Mesodermal cell (in vitro differentiated cells): ENCODE results near the gene CDC42EP4.
A peak's percentile ranks its signal among the peaks of the same experiment; 100 is the strongest.
"Not testable (repeated sequence)": the region's sequence is repeated elsewhere in the genome, so short reads cannot be mapped to it uniquely, and the experiment has no call there.

Source experiments
- H3K27ac ChIP-seq: 2 replicates; pipeline ENCODE4 v1.7.0; 2013; ENCODE audit warnings: mild to moderate bottlenecking, low read depth, low read length, moderate library complexity; ENCODE audit not compliant: severe bottlenecking
- H3K36me3 ChIP-seq: 2 replicates; pipeline ENCODE4 v1.7.1; 2013; ENCODE audit warnings: mild to moderate bottlenecking, low read length, moderate library complexity; ENCODE audit not compliant: control insufficient read depth, insufficient read depth
- H3K4me1 ChIP-seq: one replicate; pipeline ENCODE4 v1.7.1; 2013; ENCODE audit warnings: mild to moderate bottlenecking, low read length; ENCODE audit not compliant: insufficient read depth, control insufficient read depth, poor library complexity, severe bottlenecking
- H3K4me3 ChIP-seq: 2 replicates; pipeline ENCODE4 v1.7.0; 2013; ENCODE audit warnings: low read length, control low read depth, mild to moderate bottlenecking; ENCODE audit not compliant: insufficient read depth, poor library complexity, severe bottlenecking; ENCODE audit errors: extremely low read depth
- H3K9me3 ChIP-seq: 2 replicates; pipeline ENCODE4 v1.7.1; 2013; ENCODE audit warnings: mild to moderate bottlenecking, low read length, moderate library complexity; ENCODE audit not compliant: control insufficient read depth
- WGBS, 2 experiments: methylation state at CpG; one replicate each; pipeline ENCODE4 v1.1.5; 2013; ENCODE audit warnings: missing lambda C conversion rate in 2 of 2; ENCODE audit not compliant: insufficient coverage in 2 of 2; 5-methylcytosine and 5-hydroxymethylcytosine counted together

Gene CDC42EP4

GRCh38 chr17:73319766-73320165, 8.0 kb upstream of the CDC42EP4 start:
- no peak overlapping the region for H3K27ac ChIP-seq
- no peak overlapping the region for H3K4me3 ChIP-seq
- H3K4me1 ChIP-seq, result peaks cover 24% of the 10 kb centered on the region
- no peaks in the 10 kb centered on the region for H3K36me3 ChIP-seq
- H3K9me3 ChIP-seq, result peaks cover 3% of the 10 kb centered on the region
- WGBS, 2 experiments, result 79 to 100% methylated on average over 2 of the region's 3 CpGs

- Histone ChIP-seq H3K27ac (no peak overlapping the region), H3K36me3 (no peaks in the 10 kb centered on the region), H3K4me3 (no peak overlapping the region), H3K4me1 (peaks cover 14% of the 10 kb centered on the region), H3K9me3 (peaks cover 3% of the 10 kb centered on the region)
- 29 to 49% methylated on average over 4 of the region's 5 CpGs for WGBS, 2 experiments
Observed at GRCh38 chr17:73318836-73319235, 7.0 kb upstream of the CDC42EP4 start.

- Histone ChIP-seq H3K9me3 (peaks cover 3% of the 10 kb centered on the region), H3K36me3 (no peaks in the 10 kb centered on the region), H3K4me3 (no peak overlapping the region), H3K27ac (no peak overlapping the region), H3K4me1 (peaks cover 10% of the 10 kb centered on the region)
- WGBS, 2 experiments, result 87 to 96% methylated on average over 6 to 8 of the region's 8 CpGs
Observed at GRCh38 chr17:73318427-73318813, 6.6 kb upstream of the CDC42EP4 start.

- peaks cover 2% of the 10 kb centered on the region for H3K9me3 ChIP-seq
- H3K36me3 ChIP-seq, result no peaks in the 10 kb centered on the region
- 87 to 89% methylated on average over 9 of the region's 9 CpGs for WGBS, 2 experiments
- H3K27ac ChIP-seq, result no peak overlapping the region
- H3K4me1 ChIP-seq, result peaks cover 8% of the 10 kb centered on the region
- H3K4me3 ChIP-seq, result no peak overlapping the region
Observed at GRCh38 chr17:73317513-73318426, 6.0 kb upstream of the CDC42EP4 start.

- H3K9me3 ChIP-seq, result no peaks in the 10 kb centered on the region
- whole genome bisulfite sequencing, 2 experiments, result 79% methylated on average over 6 to 7 of the region's 8 CpGs
- H3K4me1 ChIP-seq, result peaks cover 11% of the 10 kb centered on the region
- H3K27ac ChIP-seq, result no peak overlapping the region
- H3K36me3 ChIP-seq, result no peaks in the 10 kb centered on the region
- H3K4me3 ChIP-seq, result no peak overlapping the region
Observed at GRCh38 chr17:73316919-73317505, 5.2 kb upstream of the CDC42EP4 start.

GRCh38 chr17:73315471-73315870, 3.7 kb upstream of the CDC42EP4 start:
- H3K9me3 ChIP-seq, result no peaks in the 10 kb centered on the region
- H3K4me3 ChIP-seq, result no peak overlapping the region
- WGBS, 2 experiments, result 61 to 92% methylated on average over 2 to 3 of the region's 5 CpGs
- H3K27ac ChIP-seq, result no peak overlapping the region
- peaks cover 11% of the 10 kb centered on the region for H3K4me1 ChIP-seq
- no peaks in the 10 kb centered on the region for H3K36me3 ChIP-seq

GRCh38 chr17:73313526-73314127, 1.8 kb upstream of the CDC42EP4 start:
- 66 to 79% methylated on average over 4 to 7 of the region's 8 CpGs for WGBS, 2 experiments
- no peaks in the 10 kb centered on the region for H3K9me3 ChIP-seq
- H3K27ac ChIP-seq, result no peak overlapping the region
- H3K4me3 ChIP-seq, result no peak overlapping the region
- H3K4me1 ChIP-seq, result peaks cover 24% of the 10 kb centered on the region
- no peaks in the 10 kb centered on the region for H3K36me3 ChIP-seq

- WGBS, 2 experiments, result 72 to 73% methylated on average over 4 to 7 of the region's 11 CpGs
- peaks cover 26% of the 10 kb centered on the region for H3K4me1 ChIP-seq
- H3K4me3 ChIP-seq, H3K9me3 ChIP-seq, H3K27ac ChIP-seq, H3K36me3 ChIP-seq: not testable (repeated sequence)
Observed at GRCh38 chr17:73312887-73313286, 1.1 kb upstream of the CDC42EP4 start.

GRCh38 chr17:73311428-73311780, 397 bp downstream of the CDC42EP4 start:
- no peaks in the 10 kb centered on the region for H3K9me3 ChIP-seq
- H3K27ac ChIP-seq, result peak overlapping the region; percentile 84
- 0% methylated on average over 8 to 18 of the region's 38 CpGs for WGBS, 2 experiments
- H3K36me3 ChIP-seq, result peaks cover 4% of the 10 kb centered on the region
- peak overlapping the region; percentile 97 for H3K4me3 ChIP-seq
- H3K4me1 ChIP-seq, result peaks cover 36% of the 10 kb centered on the region

- no peaks in the 10 kb centered on the region for H3K9me3 ChIP-seq
- peaks cover 4% of the 10 kb centered on the region for H3K36me3 ChIP-seq
- 17 to 26% methylated on average over 8 to 16 of the region's 21 CpGs for WGBS, 2 experiments
- H3K4me3 ChIP-seq, result peak overlapping the region; percentile 97
- H3K27ac ChIP-seq, result peak overlapping the region; percentile 84
- peaks cover 50% of the 10 kb centered on the region for H3K4me1 ChIP-seq
Observed at GRCh38 chr17:73309727-73310596, 1.8 kb downstream of the CDC42EP4 start.
